SK-N-SH (cell line): Measurements from ENCODE around the gene LCMT1. TPM values are rescaled to one million over a fixed set of nuclear protein-coding genes. Genes with fewer than 3 reads are reported as not detected.

ENCODE experiments used
- CTCF ChIA-PET: fragments of 300-600, 350-600 bp; formaldehyde crosslinking; extraction: SDS; loops from one replicate; lab custom pipeline; 2021; lab: Yijun Ruan, JAX
- POLR2A ChIA-PET: fragments of 350-600 bp; sonication (Branson Sonifier 250); formaldehyde crosslinking; extraction: SDS; loops from one replicate; lab custom pipeline; 2020; ENCODE audit warnings: antibody characterized with exemption, inconsistent platforms; lab: Yijun Ruan, JAX
- DNase-seq: peaks from one replicate; pipeline ENCODE4 v3.0.0; 2012
- H2AFZ ChIP-seq: fragments of 200-600 bp; sonication (generic); 2 replicates; pipeline ENCODE4 v1.8.1; 2016; ENCODE audit warnings: antibody characterized with exemption, mild to moderate bottlenecking, low read depth
- H3F3A ChIP-seq: fragments of 200-600 bp; sonication (generic); replicated peaks from 2 replicates; pipeline ENCODE3; 2016; ENCODE audit warnings: antibody characterized with exemption, mild to moderate bottlenecking; ENCODE audit not compliant: insufficient read depth
- H3K27ac ChIP-seq, 2 experiments: fragments of 200-500 bp in 1 of 2; fragments of 200-600 bp in 1 of 2; sonication (Bioruptor generic) in 1 of 2; sonication (generic), shearing (Covaris generic) in 1 of 2; 2 replicates each; pipeline versions ENCODE4 v1.5.1 to v1.6.1; 2014 to 2016; ENCODE audit warnings: low read depth in 2 of 2, inconsistent platforms in 1 of 2, low read length in 1 of 2, mild to moderate bottlenecking in 1 of 2, mixed read lengths in 1 of 2
- H3K27me3 ChIP-seq: fragments of 200-600 bp; sonication (generic), shearing (Covaris generic); 2 replicates; pipeline ENCODE4 v1.6.1; 2016; ENCODE audit warnings: mixed run types; ENCODE audit not compliant: insufficient read depth
- H3K36me3 ChIP-seq, 2 experiments: fragments of 200-500 bp in 1 of 2; fragments of 200-600 bp in 1 of 2; sonication (Bioruptor generic) in 1 of 2; sonication (generic) in 1 of 2; replicated peaks in 1 of 2; 2 replicates each; pipeline versions ENCODE3 to v1.5.1; 2014 to 2016; ENCODE audit warnings: low read length in 1 of 2, mild to moderate bottlenecking in 1 of 2; ENCODE audit not compliant: insufficient read depth in 2 of 2, control insufficient read depth in 1 of 2
- H3K4me1 ChIP-seq, 2 experiments: fragments of 200-500 bp in 1 of 2; fragments of 200-600 bp in 1 of 2; sonication (Bioruptor generic) in 1 of 2; sonication (generic), shearing (Covaris generic) in 1 of 2; 2 replicates each; pipeline versions ENCODE4 v1.5.1 to v1.6.1; 2014 to 2016; ENCODE audit warnings: low read depth in 1 of 2, low read length in 1 of 2, mixed run types in 1 of 2; ENCODE audit not compliant: insufficient read depth in 2 of 2, control insufficient read depth in 1 of 2
- H3K4me2 ChIP-seq: fragments of 200-600 bp; sonication (generic), shearing (Covaris generic); 2 replicates; pipeline ENCODE4 v1.6.1; 2017; ENCODE audit warnings: mixed run types
- H3K4me3 ChIP-seq, 2 experiments: fragments of 200-500 bp in 1 of 2; fragments of 200-600 bp in 1 of 2; sonication (Bioruptor generic) in 1 of 2; sonication (generic), shearing (Covaris generic) in 1 of 2; 2 replicates each; pipeline versions ENCODE4 v1.5.1 to v1.8.1; 2014 to 2016; ENCODE audit warnings: low read depth in 2 of 2, inconsistent platforms in 1 of 2, low read length in 1 of 2, mild to moderate bottlenecking in 1 of 2, mixed read lengths in 1 of 2, moderate library complexity in 1 of 2
- H3K79me2 ChIP-seq: fragments of 200-600 bp; sonication (generic); 2 replicates; pipeline ENCODE4 v1.8.1; 2017; ENCODE audit warnings: mild to moderate bottlenecking; ENCODE audit not compliant: insufficient read depth
- H3K9ac ChIP-seq: fragments of 200-600 bp; sonication (generic); 2 replicates; pipeline ENCODE4 v1.6.1; 2017; ENCODE audit warnings: mixed run types
- H3K9me2 ChIP-seq: fragments of 200-600 bp; sonication (generic); 2 replicates; pipeline ENCODE4 v1.6.1; 2017; ENCODE audit warnings: mixed run types
- H3K9me3 ChIP-seq: fragments of 200-600 bp; sonication (generic); 2 replicates; pipeline ENCODE4 v1.6.1; 2017; ENCODE audit warnings: mixed run types, mild to moderate bottlenecking, moderate library complexity
- H4K20me1 ChIP-seq: fragments of 200-600 bp; sonication (generic); 2 replicates; pipeline ENCODE4 v1.6.1; 2017; ENCODE audit warnings: mild to moderate bottlenecking, mixed run types; ENCODE audit not compliant: insufficient read depth
- EP300 ChIP-seq, 2 experiments: IDR thresholded peaks; 2 replicates each; pipeline versions ENCODE4 v1.4.0 to v1.6.1; 2012; ENCODE audit warnings: borderline replicate concordance in 1 of 2, low read depth in 1 of 2, low read length in 1 of 2
- FOXJ3 ChIP-seq: sonication (generic); formaldehyde crosslinking; IDR thresholded peaks from 2 replicates; pipeline ENCODE4 v1.5.1; 2020; ENCODE audit warnings: mild to moderate bottlenecking, missing genetic modification reagents
- FOXM1 ChIP-seq: IDR thresholded peaks from 2 replicates; pipeline ENCODE4 v1.4.0; 2012; ENCODE audit warnings: low read depth, mild to moderate bottlenecking
- GABPA ChIP-seq: IDR thresholded peaks from 2 replicates; pipeline ENCODE4 v1.4.0; 2012; ENCODE audit warnings: low read depth, mild to moderate bottlenecking
- JUND ChIP-seq: IDR thresholded peaks from 2 replicates; pipeline ENCODE4 v1.4.0; 2012
- MEF2A ChIP-seq: IDR thresholded peaks from 2 replicates; pipeline ENCODE4 v1.4.0; 2012; ENCODE audit warnings: low read depth, borderline replicate concordance
- MXI1 ChIP-seq: IDR thresholded peaks from 2 replicates; pipeline ENCODE4 v1.6.1; 2012; ENCODE audit warnings: mild to moderate bottlenecking, low read depth, low read length, improper control_type of control experiment
- NRF1 ChIP-seq: IDR thresholded peaks from 2 replicates; pipeline ENCODE4 v1.6.1; 2012; ENCODE audit warnings: low read depth, mild to moderate bottlenecking, low read length
- POLR2AphosphoS5 ChIP-seq: IDR thresholded peaks from 2 replicates; pipeline ENCODE4 v1.6.1; 2012; ENCODE audit warnings: low read depth, low read length
- RAD21 ChIP-seq: IDR thresholded peaks from 2 replicates; pipeline ENCODE4 v1.6.1; 2012; ENCODE audit warnings: mild to moderate bottlenecking, low read length
- SIN3A ChIP-seq: IDR thresholded peaks from 2 replicates; pipeline ENCODE4 v1.6.1; 2012; ENCODE audit warnings: low read depth, mild to moderate bottlenecking, low read length, moderate library complexity, borderline replicate concordance
- TCF12 ChIP-seq: IDR thresholded peaks from 2 replicates; pipeline ENCODE4 v1.4.0; 2012
- TEAD4 ChIP-seq: IDR thresholded peaks from 2 replicates; pipeline ENCODE4 v1.4.0; 2012; ENCODE audit warnings: mild to moderate bottlenecking, borderline replicate concordance; ENCODE audit not compliant: insufficient read depth
- YY1 ChIP-seq: IDR thresholded peaks from 2 replicates; pipeline ENCODE4 v1.4.0; 2012; ENCODE audit warnings: low read depth, mild to moderate bottlenecking
- WGBS: methylation state at CpG from one replicate; pipeline ENCODE4 v1.1.6; 2017; ENCODE audit warnings: low lambda C conversion rate; 5-methylcytosine and 5-hydroxymethylcytosine counted together
- polyA plus RNA-seq, 3 experiments: library from polyadenylated mRNA; depleted of rRNA; stranded (reverse); fragments of >200 nt; gene quantifications; 2 replicates each; pipeline ENCODE4 v1.2.3, GENCODE V29; 2012
- TF ChIP-seq, protein P1 (sequence below): fragments of 150-350 bp; IDR thresholded peaks from 2 replicates; pipeline ENCODE4 v1.6.1; 2016; ENCODE audit warnings: mild to moderate bottlenecking, low read depth, low read length
- TF ChIP-seq, protein P2 (sequence below): IDR thresholded peaks from 2 replicates; pipeline ENCODE4 v1.4.0; 2012; ENCODE audit warnings: low read depth, borderline replicate concordance
- TF ChIP-seq, protein P3 (sequence below): IDR thresholded peaks from 2 replicates; pipeline ENCODE4 v1.4.0; 2012; ENCODE audit warnings: low read depth
- TF ChIP-seq, protein P4 (sequence below): IDR thresholded peaks from 2 replicates; pipeline ENCODE4 v1.4.0; 2012; ENCODE audit warnings: low read depth, borderline replicate concordance
- TF ChIP-seq, protein P5 (sequence below): IDR thresholded peaks from 2 replicates; pipeline ENCODE4 v1.6.1; 2012; ENCODE audit warnings: mild to moderate bottlenecking, low read depth, low read length, moderate library complexity
- TF ChIP-seq, protein P6 (sequence below): fragments of 150-350 bp; IDR thresholded peaks from 2 replicates; pipeline ENCODE4 v1.6.1; 2017; ENCODE audit warnings: antibody characterized with exemption, low read length, low read depth, borderline replicate concordance

LCMT1 gene
- polyA plus RNA-seq, 1 of the 3 experiments (the other 2 are of a cell fraction) = 29.8 TPM

DNA sequence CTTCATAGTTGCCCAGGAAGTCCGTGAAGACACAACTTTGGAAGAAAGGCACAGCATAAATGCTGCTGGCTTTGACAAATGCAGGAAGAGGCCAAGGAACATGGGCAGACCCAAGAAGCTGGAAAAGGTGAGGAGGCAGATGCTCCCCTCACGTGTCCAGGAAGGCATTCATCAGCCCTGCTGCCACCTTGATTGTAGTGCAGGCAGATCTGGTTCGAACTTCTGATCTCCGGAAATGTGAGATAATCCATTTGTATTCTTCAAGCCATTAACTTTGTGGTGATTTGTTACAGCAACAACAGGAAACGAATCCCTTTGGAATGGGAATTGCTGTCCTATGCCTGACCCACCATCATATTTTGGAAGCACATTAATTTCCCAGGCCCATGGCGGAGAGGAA is 28.5 kb upstream of the LCMT1 start:
- Histone ChIP-seq H3F3A (no peaks in the 10 kb centered on the region), H3K79me2 (no peaks in the 10 kb centered on the region), H2AFZ (no peak overlapping the region), H3K27ac (no peak overlapping the region), H3K4me3 (no peak overlapping the region), H4K20me1 (no peaks in the 10 kb centered on the region), H3K4me2 (no peak overlapping the region), H3K9me2 (no peaks in the 10 kb centered on the region), H3K36me3 (no peaks in the 10 kb centered on the region), H3K4me1 (no peaks in the 10 kb centered on the region), H3K27me3 (no peaks in the 10 kb centered on the region), H3K9ac (no peak overlapping the region), H3K9me3 (no peaks in the 10 kb centered on the region; the same call in 1 of the 2 replicates)
- ChIA-PET POLR2A (no interaction called here), CTCF (no interaction called here)
- 65% methylated on average over 6 of the region's 6 CpGs for WGBS
- TF ChIP-seq MXI1 = no peak
- TF ChIP-seq MEF2A = no peak
- TF ChIP-seq, protein P1, sequence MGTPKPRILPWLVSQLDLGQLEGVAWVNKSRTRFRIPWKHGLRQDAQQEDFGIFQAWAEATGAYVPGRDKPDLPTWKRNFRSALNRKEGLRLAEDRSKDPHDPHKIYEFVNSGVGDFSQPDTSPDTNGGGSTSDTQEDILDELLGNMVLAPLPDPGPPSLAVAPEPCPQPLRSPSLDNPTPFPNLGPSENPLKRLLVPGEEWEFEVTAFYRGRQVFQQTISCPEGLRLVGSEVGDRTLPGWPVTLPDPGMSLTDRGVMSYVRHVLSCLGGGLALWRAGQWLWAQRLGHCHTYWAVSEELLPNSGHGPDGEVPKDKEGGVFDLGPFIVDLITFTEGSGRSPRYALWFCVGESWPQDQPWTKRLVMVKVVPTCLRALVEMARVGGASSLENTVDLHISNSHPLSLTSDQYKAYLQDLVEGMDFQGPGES = no peak
- TF ChIP-seq, protein P2, sequence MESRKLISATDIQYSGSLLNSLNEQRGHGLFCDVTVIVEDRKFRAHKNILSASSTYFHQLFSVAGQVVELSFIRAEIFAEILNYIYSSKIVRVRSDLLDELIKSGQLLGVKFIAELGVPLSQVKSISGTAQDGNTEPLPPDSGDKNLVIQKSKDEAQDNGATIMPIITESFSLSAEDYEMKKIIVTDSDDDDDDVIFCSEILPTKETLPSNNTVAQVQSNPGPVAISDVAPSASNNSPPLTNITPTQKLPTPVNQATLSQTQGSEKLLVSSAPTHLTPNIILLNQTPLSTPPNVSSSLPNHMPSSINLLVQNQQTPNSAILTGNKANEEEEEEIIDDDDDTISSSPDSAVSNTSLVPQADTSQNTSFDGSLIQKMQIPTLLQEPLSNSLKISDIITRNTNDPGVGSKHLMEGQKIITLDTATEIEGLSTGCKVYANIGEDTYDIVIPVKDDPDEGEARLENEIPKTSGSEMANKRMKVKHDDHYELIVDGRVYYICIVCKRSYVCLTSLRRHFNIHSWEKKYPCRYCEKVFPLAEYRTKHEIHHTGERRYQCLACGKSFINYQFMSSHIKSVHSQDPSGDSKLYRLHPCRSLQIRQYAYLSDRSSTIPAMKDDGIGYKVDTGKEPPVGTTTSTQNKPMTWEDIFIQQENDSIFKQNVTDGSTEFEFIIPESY = no peak
- TF ChIP-seq TCF12 = no peak
- TF ChIP-seq, protein P3, sequence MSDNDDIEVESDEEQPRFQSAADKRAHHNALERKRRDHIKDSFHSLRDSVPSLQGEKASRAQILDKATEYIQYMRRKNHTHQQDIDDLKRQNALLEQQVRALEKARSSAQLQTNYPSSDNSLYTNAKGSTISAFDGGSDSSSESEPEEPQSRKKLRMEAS = no peak
- TF ChIP-seq FOXJ3 = no peak
- no peak for DNase-seq

- Histone ChIP-seq H3K9ac (no peak overlapping the region), H3K4me1 (no peaks in the 10 kb centered on the region), H3K27me3 (no peaks in the 10 kb centered on the region), H3F3A (no peaks in the 10 kb centered on the region), H3K9me2 (no peaks in the 10 kb centered on the region), H2AFZ (no peak overlapping the region), H3K79me2 (no peaks in the 10 kb centered on the region), H3K9me3 (no peaks in the 10 kb centered on the region), H3K4me2 (no peak overlapping the region), H4K20me1 (no peaks in the 10 kb centered on the region), H3K36me3 (no peaks in the 10 kb centered on the region), H3K4me3 (no peak overlapping the region), H3K27ac (no peak overlapping the region)
- ChIA-PET CTCF (no interaction called here), POLR2A (no interaction called here)
- 81% methylated on average over 6 of the region's 6 CpGs for WGBS
- no peak for DNase-seq
- TF ChIP-seq, protein P4, sequence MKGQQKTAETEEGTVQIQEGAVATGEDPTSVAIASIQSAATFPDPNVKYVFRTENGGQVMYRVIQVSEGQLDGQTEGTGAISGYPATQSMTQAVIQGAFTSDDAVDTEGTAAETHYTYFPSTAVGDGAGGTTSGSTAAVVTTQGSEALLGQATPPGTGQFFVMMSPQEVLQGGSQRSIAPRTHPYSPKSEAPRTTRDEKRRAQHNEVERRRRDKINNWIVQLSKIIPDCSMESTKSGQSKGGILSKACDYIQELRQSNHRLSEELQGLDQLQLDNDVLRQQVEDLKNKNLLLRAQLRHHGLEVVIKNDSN = no peak
- TF ChIP-seq, protein P5, sequence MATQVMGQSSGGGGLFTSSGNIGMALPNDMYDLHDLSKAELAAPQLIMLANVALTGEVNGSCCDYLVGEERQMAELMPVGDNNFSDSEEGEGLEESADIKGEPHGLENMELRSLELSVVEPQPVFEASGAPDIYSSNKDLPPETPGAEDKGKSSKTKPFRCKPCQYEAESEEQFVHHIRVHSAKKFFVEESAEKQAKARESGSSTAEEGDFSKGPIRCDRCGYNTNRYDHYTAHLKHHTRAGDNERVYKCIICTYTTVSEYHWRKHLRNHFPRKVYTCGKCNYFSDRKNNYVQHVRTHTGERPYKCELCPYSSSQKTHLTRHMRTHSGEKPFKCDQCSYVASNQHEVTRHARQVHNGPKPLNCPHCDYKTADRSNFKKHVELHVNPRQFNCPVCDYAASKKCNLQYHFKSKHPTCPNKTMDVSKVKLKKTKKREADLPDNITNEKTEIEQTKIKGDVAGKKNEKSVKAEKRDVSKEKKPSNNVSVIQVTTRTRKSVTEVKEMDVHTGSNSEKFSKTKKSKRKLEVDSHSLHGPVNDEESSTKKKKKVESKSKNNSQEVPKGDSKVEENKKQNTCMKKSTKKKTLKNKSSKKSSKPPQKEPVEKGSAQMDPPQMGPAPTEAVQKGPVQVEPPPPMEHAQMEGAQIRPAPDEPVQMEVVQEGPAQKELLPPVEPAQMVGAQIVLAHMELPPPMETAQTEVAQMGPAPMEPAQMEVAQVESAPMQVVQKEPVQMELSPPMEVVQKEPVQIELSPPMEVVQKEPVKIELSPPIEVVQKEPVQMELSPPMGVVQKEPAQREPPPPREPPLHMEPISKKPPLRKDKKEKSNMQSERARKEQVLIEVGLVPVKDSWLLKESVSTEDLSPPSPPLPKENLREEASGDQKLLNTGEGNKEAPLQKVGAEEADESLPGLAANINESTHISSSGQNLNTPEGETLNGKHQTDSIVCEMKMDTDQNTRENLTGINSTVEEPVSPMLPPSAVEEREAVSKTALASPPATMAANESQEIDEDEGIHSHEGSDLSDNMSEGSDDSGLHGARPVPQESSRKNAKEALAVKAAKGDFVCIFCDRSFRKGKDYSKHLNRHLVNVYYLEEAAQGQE = no peak
- no peak for TF ChIP-seq MXI1
- no peak for TF ChIP-seq POLR2AphosphoS5
- no peak for TF ChIP-seq NRF1
- TF ChIP-seq EP300 (IDR thresholded peaks at IDR 0.05; ENCODE audit: borderline replicate concordance in 1 of 2, low read depth in 1 of 2, low read length in 1 of 2) = no peak
- no peak for TF ChIP-seq FOXM1
- TF ChIP-seq, protein P6, sequence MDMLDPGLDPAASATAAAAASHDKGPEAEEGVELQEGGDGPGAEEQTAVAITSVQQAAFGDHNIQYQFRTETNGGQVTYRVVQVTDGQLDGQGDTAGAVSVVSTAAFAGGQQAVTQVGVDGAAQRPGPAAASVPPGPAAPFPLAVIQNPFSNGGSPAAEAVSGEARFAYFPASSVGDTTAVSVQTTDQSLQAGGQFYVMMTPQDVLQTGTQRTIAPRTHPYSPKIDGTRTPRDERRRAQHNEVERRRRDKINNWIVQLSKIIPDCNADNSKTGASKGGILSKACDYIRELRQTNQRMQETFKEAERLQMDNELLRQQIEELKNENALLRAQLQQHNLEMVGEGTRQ = no peak
- TF ChIP-seq GABPA = no peak
- no peak for TF ChIP-seq JUND
- TF ChIP-seq YY1 = no peak
- no peak for TF ChIP-seq RAD21
- no peak for TF ChIP-seq SIN3A
- no peak for TF ChIP-seq TEAD4
Measured at GRCh38 chr16:25083701-25084100, 27.8 kb upstream of the LCMT1 start.
